NCI-H82 (cell line): ENCODE measurements around the gene PPP1R12A.
"Not testable (repeated sequence)": the region's sequence is repeated elsewhere in the genome, so short reads cannot be mapped to it uniquely, and the experiment has no call there.

Experiments
- DNase-seq: peaks from one replicate; lab custom pipeline; 2025; lab: John Stamatoyannopoulos, UW

The PPP1R12A gene

DNA sequence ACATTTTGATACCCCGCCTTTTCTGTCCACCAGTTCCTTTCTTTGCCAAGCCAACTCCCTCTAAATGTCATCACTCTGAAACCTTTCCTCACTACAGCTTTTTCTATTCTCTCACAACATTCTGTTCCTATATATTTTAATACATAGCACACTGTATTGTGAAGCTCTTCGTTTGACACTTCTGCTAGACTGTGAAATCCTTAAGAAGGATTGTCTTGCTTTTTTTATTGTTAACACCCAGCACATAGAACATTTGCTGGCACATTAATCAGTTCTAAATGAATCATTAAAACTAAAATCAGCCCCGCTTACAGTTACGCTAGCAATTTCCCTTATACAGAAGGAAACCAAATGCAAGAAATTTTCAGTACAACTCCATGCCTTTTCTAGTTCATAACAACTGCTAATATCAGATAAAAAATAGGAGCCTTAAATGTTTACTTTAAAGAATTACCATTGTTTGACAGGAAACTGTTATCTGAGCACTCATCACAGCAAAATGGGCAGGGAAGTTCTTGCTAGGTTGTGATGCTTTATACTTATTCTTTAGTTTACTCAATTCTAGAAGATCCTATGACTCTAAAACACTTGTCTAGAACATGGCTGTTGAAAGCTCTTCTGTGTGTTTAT, 93.5 kb downstream of the PPP1R12A start:
- no peak for DNase-seq

DNA sequence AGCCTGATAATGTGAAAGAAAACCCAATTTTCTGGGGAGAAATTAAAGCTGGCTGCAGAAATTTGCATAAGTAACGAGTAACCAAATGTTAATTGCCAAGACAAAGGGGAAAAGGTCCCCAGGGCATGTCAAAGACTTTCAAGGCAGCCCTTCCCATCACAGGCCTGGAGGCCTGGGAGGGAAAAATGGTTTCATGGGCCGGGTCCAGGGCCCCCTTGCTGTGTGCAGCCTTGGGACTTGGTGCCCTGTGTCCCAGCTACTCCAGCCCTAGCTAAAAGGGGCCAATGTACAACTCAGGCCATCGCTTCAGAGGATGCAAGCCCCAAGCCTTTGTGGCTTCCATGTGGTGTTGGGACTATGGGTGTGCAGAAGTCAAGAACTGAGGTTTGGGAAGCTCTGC, 96.5 kb downstream of the PPP1R12A start:
- DNase-seq = no peak

DNA sequence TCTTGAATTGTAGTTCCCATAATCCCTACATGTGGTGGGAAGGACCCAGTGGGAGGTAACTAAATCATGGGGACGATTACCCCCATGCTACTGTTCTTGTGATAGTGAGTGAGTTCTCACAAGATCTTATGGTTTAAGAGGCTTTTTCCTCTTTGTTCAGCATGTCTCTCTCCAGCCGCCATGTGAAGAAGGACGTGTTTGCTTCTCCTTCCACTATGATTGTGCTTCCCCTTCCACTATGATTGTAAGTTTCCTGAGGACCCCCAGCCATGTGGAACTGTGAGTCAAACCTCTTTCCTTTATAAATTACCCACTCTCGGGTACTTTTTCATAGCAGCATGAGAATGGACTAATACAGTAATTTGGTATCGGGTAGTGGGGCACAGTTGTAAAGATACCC, 97.3 kb downstream of the PPP1R12A start:
- DNase-seq = no peak

DNA sequence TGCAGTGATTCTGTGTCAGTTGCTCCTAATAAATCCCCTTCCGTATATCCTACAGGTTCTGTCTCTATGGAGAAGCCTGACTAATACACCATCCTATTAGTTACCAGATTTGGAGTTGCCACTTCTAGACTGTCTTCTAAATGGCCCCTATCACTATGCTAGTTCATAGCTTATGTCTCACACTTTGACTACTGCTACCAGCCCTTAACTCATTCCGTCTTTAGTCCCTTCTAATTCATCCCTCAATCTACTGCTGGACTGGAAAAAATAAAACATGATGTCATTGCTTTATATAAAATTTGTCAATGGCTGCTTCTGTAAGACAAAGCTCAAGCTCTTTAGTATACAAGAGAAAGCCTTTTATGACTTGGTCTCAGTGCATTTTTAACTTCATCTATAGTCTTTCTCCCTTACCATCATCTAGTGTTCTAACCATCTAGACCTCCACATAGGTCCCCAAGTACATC, 99.5 kb downstream of the PPP1R12A start:
- DNase-seq = no peak

DNA sequence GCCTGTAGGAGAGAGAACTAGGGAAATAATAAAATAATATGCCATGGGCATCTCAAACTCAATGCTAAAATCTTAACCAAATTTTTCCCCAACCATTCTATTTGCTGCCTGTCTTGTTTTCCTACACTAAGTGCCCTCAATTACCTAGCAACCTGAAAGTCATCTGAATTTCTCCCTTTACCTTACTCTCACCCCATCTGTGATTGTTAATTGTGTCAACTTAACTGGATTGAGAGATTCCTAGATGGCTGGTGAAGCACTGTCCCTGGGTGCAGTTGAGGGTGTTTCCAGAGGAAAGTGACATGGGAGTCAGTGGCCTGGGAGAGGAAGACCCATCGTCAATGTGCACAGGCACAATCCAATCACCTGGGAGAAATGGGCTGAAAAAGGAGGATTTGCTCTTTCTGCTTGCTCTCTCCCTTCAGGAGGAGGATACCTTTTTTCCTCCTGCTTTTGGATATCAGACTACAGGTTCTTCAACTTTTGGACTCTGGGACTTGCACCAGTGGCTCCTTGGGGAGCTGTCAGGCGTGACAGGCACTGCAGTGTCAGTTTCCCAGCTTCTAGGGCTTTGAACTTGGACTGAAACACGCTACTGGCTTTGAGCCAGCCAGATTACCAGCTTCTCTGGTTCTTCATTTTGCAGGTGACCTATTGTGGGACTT, 100.1 kb downstream of the PPP1R12A start:
- DNase-seq = no peak

DNA sequence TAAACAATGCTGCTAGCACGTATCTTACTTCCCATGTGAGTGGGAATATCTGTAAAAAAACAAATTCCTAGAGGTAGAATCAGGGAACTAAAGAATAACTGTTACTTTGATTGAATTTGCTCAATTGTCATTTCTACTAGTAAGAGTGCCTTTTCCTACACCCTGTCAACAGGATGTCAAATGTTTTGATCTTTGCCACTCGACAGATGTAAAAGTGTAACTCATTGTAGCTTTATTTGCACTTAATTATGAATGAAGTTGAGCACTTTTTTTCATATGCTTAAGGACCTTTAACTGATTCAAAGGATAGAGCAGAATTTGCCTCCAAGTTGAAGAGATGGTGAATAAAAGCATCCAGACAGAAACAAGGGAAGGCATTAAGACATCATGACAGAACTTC, 104.5 kb downstream of the PPP1R12A start:
- no peak for DNase-seq

DNA sequence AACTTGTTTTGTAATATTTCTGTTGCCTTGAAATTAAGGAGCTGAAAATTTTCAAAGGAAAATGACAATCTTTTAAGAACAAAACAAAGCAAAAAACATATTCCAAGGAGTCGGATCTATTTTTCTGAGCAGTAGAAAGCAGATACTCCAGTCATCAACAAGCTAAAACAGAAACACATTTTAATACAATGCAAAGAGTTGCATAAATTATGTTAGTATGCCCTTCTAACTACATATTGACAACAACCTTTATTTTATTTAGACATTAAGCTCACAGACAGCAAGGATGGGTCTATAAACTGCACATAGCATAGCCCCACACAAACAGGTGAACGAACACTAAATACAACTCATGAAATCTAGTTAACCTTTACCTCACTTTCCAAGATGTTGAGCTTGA, 106.0 kb downstream of the PPP1R12A start:
- no peak for DNase-seq

DNA sequence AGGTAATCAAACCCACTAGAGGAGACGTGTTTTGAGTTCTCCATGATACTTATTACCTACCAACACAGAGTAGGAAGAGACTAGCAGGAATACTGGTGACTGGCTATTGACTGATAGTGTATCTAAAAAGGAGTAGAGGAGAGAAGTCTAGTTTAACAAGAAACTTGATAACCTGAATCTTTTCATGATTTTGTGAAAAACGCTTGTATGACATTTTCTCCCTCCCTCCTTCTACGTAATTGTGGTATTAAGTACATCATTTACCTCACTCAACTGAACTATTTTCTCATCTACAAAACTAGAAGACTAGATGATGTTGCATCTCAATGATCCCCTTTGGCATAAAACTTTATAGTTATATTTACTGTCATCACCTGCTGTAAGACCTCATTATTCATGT, 107.4 kb downstream of the PPP1R12A start:
- no peak for DNase-seq

DNA sequence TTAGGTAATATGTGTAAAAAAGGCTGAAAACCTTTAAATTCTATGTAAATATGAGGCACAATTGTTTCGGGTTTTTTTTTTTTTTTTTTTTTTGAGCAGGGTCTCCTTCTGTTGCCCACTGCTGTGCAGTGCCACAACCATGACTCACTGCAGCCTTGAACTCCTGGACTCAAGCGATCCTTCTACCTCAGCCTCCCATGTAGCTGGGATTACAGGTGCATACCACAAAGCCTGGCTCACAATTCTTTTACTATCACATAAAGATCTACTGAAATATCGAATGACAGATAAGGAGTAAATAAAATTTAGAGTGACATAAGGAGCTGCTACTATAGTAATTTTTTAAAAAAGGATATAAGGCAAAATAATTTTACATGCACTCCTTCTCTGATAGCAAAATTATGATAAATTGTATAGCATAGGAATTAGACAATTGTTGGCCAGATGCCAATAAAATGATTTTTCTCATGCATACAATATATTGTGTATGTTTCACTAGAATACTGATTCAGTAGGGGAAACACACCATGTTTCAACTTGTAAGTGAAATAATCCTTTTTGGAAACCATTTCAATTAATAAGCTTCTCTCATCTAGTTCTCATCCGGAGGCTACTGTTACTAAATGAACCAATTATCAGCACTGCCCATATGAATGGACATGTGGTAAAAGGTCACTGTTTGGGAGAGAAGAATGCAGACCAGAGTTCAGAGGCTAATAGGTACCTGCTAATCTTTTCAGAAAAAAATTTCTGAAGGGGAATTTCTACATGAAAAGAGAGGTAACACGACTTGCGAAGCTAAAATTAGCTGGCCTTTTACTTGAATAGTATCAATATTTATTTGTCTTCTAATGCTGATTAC, 108.4 kb downstream of the PPP1R12A start:
- DNase-seq = no peak

DNA sequence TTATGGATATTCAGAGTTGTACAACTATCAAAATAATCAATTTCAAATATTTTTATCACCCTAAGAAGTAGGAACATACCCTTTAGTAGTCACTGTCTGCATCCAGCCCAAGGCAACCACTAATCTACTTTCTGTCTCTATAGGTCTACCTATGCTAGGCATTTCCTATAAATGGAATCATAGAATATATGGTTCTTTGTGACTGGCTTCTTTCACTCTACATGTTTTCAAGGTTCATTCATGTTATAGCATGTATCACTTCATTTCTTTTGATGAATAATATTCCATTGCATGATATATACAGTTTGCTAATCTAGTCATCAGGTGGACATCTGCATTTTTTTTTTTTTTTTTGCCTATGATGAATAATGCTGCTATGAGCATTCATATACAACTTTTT, 112.4 kb downstream of the PPP1R12A start:
- no peak for DNase-seq

DNA sequence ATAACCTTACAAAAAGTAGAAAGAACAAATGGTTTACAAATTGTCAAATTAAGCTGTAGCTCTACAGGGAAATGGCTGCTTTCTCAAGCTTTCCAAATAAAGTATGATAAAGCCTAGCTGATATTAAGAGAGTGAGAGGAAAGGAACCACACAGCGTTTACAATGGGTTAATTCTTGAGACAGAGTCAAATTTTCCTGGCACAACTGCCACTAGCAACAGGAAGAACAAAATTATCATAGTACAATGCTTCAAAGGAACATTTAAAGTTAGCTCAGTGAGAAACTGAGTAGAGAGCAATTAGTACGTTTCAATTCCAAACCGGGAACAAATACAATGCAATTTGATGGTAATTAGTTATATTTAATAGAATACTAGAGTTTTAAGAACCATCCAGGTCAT, 116.0 kb downstream of the PPP1R12A start:
- no peak for DNase-seq

DNA sequence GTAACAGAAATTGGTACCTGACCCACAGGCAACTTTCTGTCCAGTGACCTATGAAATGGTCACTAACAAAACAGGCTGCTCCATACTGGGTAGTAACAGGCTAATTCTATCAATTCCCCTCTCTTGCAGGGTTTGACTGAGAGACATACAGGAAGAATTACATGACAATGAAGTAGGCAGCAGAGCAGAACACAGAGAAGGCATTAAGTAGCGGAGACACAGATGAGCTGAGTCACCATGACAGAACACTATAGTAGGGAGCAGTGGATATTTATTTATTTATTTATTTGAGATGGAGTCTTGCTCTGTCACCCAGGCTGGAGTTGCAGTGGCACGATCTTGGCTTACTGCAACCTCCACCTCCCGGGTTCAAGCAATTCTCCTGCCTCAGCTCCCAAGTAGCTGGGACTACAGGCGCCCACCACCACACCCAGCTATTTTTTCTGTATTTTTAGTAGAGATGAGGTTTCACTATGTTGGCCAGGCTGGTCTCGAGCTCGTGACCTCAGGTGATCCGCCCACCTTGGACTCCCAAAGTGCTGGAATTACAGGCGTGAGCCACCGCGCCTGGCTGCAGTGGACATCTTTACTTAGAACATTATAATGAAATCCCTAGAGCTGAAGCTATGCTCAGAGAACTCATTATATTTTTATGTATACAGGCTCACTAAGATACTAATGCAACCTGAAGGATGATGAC, 150.4 kb downstream of the PPP1R12A start:
- DNase-seq = not testable (repeated sequence)

DNA sequence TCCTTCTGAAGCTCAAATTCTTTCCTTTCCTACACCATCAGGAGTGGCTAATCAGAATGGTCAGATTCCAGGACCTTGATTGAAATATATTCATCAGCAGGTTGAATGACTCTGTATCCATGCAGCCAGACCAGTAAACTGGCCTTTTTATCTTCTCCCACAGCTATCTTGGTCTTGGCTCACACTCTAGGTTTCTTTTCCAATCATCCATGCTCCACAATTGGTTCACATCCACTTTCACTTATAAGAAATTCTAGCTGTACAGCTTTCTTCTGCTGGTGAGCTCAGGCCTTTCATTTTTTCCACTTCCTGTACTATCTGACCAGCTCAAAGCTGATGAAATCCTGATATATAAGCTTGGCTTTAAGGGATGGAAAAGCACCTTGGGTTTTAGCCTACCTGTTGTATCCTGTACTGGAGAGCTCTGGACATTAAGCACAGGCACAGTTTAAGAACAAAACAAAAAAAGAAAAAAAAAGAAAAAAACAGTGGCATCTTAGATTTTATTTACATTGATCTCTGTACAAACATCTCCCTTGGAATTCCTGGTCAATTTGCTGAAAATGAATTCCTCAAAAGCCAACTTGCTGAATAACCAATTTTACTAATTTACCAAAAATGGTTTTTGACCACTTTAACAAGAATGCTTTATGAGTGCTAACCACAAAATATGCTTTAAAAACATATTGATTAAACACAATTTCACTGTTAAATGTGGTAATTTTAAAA, 152.6 kb downstream of the PPP1R12A start:
- DNase-seq = no peak

DNA sequence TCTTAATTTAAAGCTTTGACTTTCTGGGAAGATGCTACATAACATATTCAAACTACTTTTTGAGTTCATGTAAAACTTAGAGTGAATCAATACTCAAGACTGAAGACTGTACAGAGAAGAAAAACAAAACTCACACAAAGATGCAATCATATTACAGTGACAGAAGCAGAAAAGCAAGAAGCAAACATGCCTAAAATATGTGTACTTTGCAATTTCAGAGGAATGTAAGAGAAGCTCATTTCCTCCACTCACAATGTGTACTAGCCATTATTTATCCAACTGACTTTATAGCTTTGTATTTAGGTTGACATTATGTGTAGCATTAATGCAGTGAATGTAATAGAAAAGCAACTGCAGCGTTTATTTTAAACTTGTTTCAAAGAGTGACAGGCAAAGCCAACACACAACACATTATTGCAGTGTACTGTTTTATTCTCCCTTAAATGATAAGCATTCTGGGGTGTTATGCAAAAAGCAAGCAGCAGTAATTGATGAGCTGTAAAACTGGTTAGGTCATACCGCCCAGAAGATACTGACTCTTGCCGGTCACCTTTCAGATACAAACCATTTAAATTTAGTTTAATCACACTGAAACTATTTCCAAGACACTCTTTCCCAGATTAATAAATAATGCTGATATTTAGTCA, 156.0 kb downstream of the PPP1R12A start:
- DNase-seq = no peak

DNA sequence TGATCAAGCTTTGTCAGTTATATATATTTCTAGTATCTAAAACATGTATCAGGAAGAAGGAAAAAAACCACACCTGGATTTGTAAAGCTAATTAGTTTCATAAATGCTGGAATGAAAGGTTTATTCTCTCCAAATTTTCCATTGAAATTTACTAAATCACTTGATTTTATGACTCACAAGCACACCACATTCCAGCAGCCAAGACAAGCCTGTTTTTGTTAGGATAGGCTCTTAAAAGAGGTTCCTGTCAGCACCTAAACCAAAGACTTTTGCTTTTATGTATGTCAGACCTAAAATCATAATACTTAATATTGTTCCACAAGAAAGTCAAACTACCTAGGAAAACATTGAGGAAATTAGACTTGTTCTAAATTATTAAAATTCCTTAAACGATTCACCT, 158.8 kb downstream of the PPP1R12A start:
- no peak for DNase-seq

DNA sequence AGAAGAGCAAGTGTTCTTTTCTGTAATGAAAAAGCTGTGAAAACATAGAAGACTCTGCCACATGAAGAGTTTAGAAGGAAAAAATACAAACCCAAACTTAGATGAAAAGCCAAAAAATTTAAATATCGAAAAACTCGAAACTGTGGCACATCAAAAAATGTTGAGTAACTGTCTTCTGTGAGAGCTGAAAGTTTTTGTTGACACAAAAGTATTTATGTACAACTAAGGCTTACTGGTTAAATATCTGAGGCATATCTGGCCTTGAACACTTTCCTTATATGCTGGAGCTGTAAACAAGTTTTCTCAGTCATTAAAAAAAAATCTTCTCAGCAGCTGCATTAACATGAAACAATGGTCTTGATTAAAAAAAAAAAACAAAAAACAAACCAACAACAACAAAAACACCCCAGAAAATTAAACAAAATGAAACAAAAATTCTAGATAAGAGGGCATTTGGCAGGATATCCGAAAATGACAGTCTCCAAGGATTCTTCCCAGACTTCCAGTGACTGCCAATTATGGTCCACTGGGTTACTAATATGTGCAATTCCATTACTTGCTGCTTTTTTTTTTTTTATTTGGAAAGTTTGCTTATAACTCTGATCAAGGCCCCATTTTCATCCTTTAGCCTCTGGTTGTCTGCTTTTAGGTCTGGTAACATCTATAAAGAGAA, 159.4 kb downstream of the PPP1R12A start:
- DNase-seq = no peak

DNA sequence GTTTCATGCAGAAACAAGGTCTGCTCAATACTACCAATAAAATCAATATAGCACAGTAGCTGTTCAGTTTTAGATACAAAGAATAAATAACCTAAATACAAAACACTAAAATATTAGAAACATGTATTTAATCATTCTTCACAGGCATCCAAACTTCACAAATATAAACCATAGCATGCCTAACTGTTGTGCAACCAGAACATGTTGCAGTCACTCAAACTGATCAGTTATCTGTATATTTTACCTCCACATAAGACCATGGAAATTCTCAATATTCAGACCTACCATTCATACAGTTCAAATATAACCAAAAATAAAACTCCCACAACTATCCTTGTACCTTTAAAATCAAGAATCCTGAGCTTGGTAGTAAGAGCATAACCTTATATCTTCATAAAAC, 161.0 kb downstream of the PPP1R12A start:
- no peak for DNase-seq

DNA sequence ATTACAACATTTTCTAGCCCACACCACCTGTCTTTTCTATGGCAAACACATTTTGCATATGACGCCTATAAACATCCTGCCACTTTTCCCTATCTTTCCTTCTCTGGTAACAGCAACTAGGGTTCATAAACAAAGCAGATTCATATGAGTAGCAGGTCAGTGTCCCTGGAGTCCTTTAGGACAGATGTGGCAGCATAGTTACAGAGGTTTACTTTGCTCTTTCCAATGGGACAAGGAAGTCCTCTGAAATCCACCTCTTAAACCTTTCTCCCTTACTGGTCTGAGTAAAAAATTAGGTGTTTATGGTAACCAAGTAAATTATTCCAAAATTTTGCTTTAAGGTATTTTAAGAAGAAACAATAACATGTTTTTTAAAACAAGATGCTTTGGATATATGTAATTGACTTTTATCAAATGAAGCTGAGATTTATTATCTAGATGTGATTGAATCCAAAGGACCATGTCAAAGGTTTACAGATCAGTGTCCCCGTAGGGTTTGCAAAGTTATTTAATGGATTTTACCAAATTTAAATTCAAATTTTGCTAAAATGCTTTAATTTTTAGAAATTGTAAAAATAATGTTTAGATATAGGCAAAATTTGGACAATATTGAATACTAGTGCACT, 164.9 kb downstream of the PPP1R12A start:
- no peak for DNase-seq

DNA sequence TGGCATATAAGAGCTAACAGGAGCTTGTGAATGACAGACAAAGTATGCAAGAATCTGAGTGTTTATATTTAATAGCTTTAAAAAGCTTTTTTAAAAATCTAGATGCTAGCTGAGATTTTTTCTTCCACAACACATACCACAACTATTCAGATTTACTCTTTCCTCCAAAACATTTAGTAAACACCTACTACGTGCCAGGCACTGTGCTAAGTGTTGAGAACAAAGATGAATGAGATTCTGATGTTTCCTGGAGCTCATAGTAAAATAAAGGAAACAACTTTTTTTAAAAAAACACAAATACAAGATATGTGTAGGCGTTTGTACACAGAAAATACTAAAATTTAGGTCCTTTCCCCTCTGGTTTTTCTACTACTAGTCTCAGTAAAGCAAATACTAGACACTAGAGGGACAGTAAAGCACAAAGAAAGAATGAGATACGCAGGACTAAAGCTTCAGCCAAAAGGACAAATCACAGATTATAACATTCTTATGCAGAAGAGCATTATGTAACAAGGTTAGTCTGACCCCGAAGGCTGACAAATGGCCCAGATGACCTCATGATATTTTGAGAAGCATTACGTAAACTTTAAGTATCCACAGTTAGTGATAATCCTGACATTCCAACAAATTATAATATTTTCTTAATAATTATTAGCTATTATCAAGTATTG, 165.6 kb downstream of the PPP1R12A start:
- no peak for DNase-seq
